ENCODE data around the gene HMCN1. TPM values are rescaled to one million over a fixed set of nuclear protein-coding genes. Genes with fewer than 3 reads are reported as not detected.

Gene HMCN1
- total and polyA plus RNA-seq, 4 donors = 3.2 to 149 (median 15.4) TPM

- TF ChIP-seq CTCF (IDR thresholded peaks at IDR 0.05; ENCODE audit: control extremely low read depth, extremely low read depth) = no peak
- WGBS, 2 donors = 94 to 98% methylated on average over 1 of the region's 1 CpG
- H3K9me3 ChIP-seq (ENCODE audit: control insufficient read depth in 4 of 4, insufficient read depth in 3 of 4, low read length in 3 of 4) = no peaks in the 10 kb centered on the region
- no peak overlapping the region for H3K27ac ChIP-seq (ENCODE audit: low read depth in 1 of 2, low read length in 1 of 2)
- no peak overlapping the region for H3K9ac ChIP-seq (ENCODE audit: insufficient read depth in 1 of 2, low read length in 2 of 2)
- H3K4me1 ChIP-seq (ENCODE audit: control insufficient read depth in 5 of 5, insufficient read depth in 5 of 5, low read length in 5 of 5) = no peaks in the 10 kb centered on the region
- H3K27me3 ChIP-seq (ENCODE audit: control insufficient read depth in 3 of 3, insufficient read depth in 3 of 3, low read length in 2 of 3) = no peaks in the 10 kb centered on the region
- H3K36me3 ChIP-seq (ENCODE audit: control insufficient read depth in 4 of 4, insufficient read depth in 4 of 4, low read length in 4 of 4) = peaks cover 0 to 7% (median 2%) of the 10 kb centered on the region in 4 donors
- H3K4me3 ChIP-seq = no peak overlapping the region
- DNase-seq (no peak), ATAC-seq (ENCODE audit: insufficient read depth, low FRiP score) (no peak)
Measured at GRCh38 chr1:186104459-186104858, 370.3 kb downstream of the HMCN1 start.

GRCh38 chr1:186112280-186112679 lies 378.1 kb downstream of the HMCN1 start:
- Histone ChIP-seq H3K4me3 (no peak overlapping the region), H3K9me3 (ENCODE audit: control insufficient read depth in 4 of 4, insufficient read depth in 3 of 4, low read length in 3 of 4) (no peaks in the 10 kb centered on the region), H3K9ac (ENCODE audit: insufficient read depth in 1 of 2, low read length in 2 of 2) (no peak overlapping the region), H3K27ac (ENCODE audit: low read depth in 1 of 2, low read length in 1 of 2) (no peak overlapping the region), H3K4me1 (ENCODE audit: control insufficient read depth in 5 of 5, insufficient read depth in 5 of 5, low read length in 5 of 5) (no peaks in the 10 kb centered on the region), H3K36me3 (ENCODE audit: control insufficient read depth in 4 of 4, insufficient read depth in 4 of 4, low read length in 4 of 4) (peaks cover 0 to 19% (median 2%) of the 10 kb centered on the region in 4 donors), H3K27me3 (ENCODE audit: control insufficient read depth in 3 of 3, insufficient read depth in 3 of 3, low read length in 2 of 3) (no peaks in the 10 kb centered on the region)
- no peak for TF ChIP-seq CTCF (IDR thresholded peaks at IDR 0.05; ENCODE audit: control extremely low read depth, extremely low read depth)
- ATAC-seq (ENCODE audit: insufficient read depth, low FRiP score) (no peak), DNase-seq (no peak)
- WGBS, 2 donors = 95 to 100% methylated on average over 2 of the region's 2 CpGs

DNA sequence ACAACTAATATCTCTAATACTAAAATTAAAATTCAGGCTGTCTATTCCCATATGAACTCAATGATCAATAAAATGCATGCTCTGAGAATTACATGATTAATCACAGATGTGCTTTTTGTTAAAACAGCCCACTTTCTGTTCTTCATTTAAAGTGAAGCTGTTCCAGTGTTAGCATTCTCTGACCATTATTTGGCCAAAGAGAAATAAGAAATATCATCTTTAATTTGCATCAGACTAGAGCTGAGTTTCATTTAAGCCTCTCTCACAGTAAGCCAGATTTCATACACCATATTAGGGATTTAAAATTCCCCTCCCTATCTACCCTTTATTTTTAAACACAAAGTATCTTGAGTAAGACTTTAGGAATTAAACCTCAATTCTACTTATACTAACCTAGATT lies 379.3 kb downstream of the HMCN1 start:
- Histone ChIP-seq H3K27ac (ENCODE audit: low read depth in 1 of 2, low read length in 1 of 2) (no peak overlapping the region), H3K9me3 (ENCODE audit: control insufficient read depth in 4 of 4, insufficient read depth in 3 of 4, low read length in 3 of 4) (no peaks in the 10 kb centered on the region), H3K27me3 (ENCODE audit: control insufficient read depth in 3 of 3, insufficient read depth in 3 of 3, low read length in 2 of 3) (no peaks in the 10 kb centered on the region), H3K36me3 (ENCODE audit: control insufficient read depth in 4 of 4, insufficient read depth in 4 of 4, low read length in 4 of 4) (peaks cover 0 to 19% (median 2%) of the 10 kb centered on the region in 4 donors), H3K9ac (ENCODE audit: insufficient read depth in 1 of 2, low read length in 2 of 2) (no peak overlapping the region), H3K4me3 (no peak overlapping the region), H3K4me1 (ENCODE audit: control insufficient read depth in 5 of 5, insufficient read depth in 5 of 5, low read length in 5 of 5) (no peaks in the 10 kb centered on the region)
- ATAC-seq (ENCODE audit: insufficient read depth, low FRiP score) = no peak
- TF ChIP-seq CTCF (IDR thresholded peaks at IDR 0.05; ENCODE audit: control extremely low read depth, extremely low read depth) = no peak
- DNase-seq = no peak

DNA sequence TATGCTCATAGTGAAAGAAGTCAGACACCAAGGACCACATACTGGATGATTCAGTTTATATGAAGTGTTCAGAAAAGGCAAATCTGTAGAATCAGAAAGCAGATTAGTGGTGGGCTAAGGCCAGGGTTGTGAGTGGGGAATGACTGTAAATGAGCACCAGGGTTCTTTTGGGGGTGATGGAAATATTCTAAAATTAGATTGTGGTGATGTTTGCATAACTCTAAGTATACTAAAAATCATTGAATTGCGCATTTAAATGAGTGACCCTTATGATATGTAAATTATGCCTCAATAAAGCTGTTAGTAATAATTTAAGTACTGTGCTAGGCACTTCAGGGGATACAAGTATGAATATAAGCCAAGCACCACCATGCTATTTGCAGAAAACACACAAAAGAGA lies 384.5 kb downstream of the HMCN1 start:
- TF ChIP-seq CTCF (IDR thresholded peaks at IDR 0.05; ENCODE audit: control extremely low read depth, extremely low read depth) = no peak
- H3K4me3 ChIP-seq = no peak overlapping the region
- DNase-seq (no peak), ATAC-seq (ENCODE audit: insufficient read depth, low FRiP score) (no peak)
- H3K9ac ChIP-seq (ENCODE audit: insufficient read depth in 1 of 2, low read length in 2 of 2) = no peak overlapping the region
- no peaks in the 10 kb centered on the region for H3K4me1 ChIP-seq (ENCODE audit: control insufficient read depth in 5 of 5, insufficient read depth in 5 of 5, low read length in 5 of 5)
- H3K27ac ChIP-seq (ENCODE audit: low read depth in 1 of 2, low read length in 1 of 2) = no peak overlapping the region
- peaks cover 0 to 6% (median 3%) of the 10 kb centered on the region in 4 donors for H3K36me3 ChIP-seq (ENCODE audit: control insufficient read depth in 4 of 4, insufficient read depth in 4 of 4, low read length in 4 of 4)
- WGBS, 2 donors = 95 to 97% methylated on average over 1 of the region's 1 CpG
- no peaks in the 10 kb centered on the region for H3K27me3 ChIP-seq (ENCODE audit: control insufficient read depth in 3 of 3, insufficient read depth in 3 of 3, low read length in 2 of 3)
- no peaks in the 10 kb centered on the region for H3K9me3 ChIP-seq (ENCODE audit: control insufficient read depth in 4 of 4, insufficient read depth in 3 of 4, low read length in 3 of 4)

All from lung (tissue), 12 donors.